Dedifferentiated amniotic fluid mesenchymal stem cell (primary cell): ENCODE results near the gene GPATCH4.
"Not testable (repeated sequence)": the region's sequence is repeated elsewhere in the genome, so short reads cannot be mapped to it uniquely, and the experiment has no call there.

ENCODE experiments used
- DNase-seq: peaks from one replicate; pipeline ENCODE4 v3.0.0-alpha.2; 2016; ENCODE audit errors: extremely low spot score

The GPATCH4 gene

GRCh38 chr1:156574039-156574633 is 27.1 kb downstream of the GPATCH4 start:
- no peak for DNase-seq

DNA sequence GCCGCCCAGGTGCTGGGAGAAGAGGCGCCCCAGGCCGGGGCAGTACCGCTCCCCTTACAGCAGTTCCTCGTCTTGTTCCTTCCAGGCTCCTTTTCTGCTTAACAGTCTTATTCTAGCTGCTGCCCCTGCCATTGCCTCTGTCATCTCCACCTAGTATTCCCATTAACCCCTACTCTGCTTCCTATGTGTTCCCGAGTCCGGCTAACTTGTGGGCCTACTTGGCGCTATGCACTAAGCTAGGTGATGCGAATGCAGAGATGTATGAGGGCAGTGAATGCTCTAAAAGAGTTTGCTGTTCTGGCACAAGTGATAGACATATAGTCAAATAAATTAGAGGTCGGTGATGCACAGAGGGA is 28.6 kb downstream of the GPATCH4 start:
- DNase-seq = no peak

GRCh38 chr1:156571919-156572662 is 29.2 kb downstream of the GPATCH4 start, which contains the start of gene IQGAP3:
TSS of gene IQGAP3 (minus strand) at chr1:156572565. CDS start at chr1:156572529, 36 bp downstream.
- peak; percentile 68 for DNase-seq

DNA sequence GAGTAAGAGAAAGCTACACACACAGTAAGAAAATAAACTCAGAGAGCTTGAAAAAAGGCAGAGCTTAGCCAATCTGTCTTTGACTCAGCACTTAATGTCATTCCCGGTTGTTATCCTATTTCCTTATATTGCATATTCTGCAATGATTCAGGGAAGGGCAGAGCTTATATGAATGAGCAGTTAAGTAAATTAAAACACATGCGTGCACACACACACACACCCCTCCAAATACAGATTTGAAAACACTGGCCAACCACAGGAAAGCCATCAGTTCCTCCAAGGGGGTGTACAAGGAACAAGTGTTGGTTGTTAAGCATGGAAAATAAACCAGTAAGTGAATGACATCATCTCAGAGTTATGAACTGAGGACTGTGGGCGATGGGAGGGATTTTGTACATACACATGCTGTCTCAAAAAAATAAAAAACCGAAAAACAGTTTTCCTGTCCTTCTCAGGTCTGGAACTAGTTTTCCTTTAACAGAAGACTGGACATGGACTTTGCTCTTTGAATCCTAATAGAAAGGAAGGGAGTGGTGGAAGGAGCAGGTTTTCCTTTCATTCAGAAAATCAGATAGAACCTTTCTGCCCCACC is 29.9 kb downstream of the GPATCH4 start:
- DNase-seq = peak; percentile 94

- DNase-seq = no peak
Measured at GRCh38 chr1:156566436-156566835, 34.8 kb downstream of the GPATCH4 start.

DNA sequence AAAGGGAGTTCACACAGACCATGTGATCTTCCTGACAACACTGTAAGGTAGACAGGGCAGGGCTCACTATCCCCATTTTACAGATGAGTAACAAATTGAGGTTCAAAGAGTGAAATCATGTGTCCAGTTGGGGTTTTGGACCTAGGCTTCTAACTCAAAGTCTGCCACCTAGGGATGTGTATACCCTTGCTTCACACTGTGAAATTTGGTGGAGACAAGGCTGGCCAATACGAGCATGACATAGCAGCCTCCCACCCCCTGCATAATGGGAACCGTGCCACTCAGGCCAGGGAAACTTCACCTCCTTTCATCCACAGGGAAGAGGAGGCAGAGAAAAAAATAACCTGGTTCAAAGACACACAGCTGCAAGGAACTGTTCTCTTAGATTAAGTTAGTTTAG is 35.8 kb downstream of the GPATCH4 start:
- no peak for DNase-seq

DNA sequence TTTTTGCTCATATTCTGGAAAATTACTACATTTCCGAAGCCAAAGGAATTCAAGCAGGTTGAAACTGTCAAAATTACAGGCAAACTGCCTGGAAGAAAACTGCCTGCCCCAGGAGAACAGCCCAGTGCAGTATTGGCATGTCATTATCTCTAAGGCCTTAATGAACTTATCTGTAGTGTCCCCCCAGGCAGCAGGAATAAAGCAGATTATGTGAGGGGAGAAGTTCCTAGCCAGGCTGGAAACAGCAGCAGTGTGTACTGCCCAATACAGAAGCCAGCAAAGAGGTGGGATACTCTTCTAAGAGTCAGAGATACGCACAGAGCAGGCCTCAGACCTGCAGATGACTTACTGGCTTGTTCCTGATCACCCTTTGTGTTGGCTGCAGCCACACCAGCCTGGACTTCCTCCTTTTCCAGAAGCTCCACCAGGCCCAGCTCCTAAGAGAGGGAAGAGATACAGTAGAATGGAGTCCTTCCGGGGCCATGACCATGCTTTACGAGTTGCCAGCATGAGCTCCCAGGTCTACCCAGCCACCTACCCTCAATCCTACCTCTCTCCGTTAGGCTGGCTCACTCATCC is 40.6 kb downstream of the GPATCH4 start:
- no peak for DNase-seq

- no peak for DNase-seq
Measured at GRCh38 chr1:156559797-156560385, 41.4 kb downstream of the GPATCH4 start.

DNA sequence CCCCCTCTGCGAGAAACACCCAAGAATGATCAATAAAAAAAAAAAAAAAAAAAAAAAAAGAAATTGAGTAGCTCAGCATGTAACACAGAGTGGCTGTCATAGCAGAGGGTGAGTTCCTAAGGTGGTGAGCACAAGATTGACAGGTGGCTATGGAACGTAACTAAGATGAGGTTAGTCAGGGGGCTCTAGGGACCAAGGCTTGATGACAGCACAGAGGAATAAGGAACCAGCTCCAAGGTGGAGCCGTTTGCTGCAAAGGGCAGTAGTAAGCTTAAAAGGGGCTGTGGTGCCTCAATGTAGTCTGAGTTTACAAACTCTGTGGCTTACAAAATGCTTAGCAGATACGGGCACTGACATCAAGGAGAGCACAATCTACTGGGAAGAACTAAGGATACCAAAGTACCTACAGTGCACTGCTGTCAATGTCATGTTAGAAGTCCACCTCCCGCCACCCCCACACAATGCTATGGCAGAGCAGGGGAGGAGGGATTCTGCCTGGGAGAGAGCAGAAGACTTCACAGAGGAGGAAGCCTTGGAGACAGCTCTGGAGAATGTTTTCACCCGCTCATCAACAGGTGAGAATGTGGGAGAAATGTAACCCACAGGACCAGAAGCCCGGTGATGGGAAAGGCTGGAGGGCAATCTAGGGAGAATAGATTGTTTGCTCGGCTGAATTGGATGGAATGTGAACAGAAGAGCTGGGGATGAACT is 42.0 kb downstream of the GPATCH4 start:
- no peak for DNase-seq

- DNase-seq = no peak
Measured at GRCh38 chr1:156556354-156556753, 44.9 kb downstream of the GPATCH4 start.

- no peak for DNase-seq
Measured at GRCh38 chr1:156555715-156556114, 45.6 kb downstream of the GPATCH4 start.

GRCh38 chr1:156554971-156555370 is 46.3 kb downstream of the GPATCH4 start:
- no peak for DNase-seq

DNA sequence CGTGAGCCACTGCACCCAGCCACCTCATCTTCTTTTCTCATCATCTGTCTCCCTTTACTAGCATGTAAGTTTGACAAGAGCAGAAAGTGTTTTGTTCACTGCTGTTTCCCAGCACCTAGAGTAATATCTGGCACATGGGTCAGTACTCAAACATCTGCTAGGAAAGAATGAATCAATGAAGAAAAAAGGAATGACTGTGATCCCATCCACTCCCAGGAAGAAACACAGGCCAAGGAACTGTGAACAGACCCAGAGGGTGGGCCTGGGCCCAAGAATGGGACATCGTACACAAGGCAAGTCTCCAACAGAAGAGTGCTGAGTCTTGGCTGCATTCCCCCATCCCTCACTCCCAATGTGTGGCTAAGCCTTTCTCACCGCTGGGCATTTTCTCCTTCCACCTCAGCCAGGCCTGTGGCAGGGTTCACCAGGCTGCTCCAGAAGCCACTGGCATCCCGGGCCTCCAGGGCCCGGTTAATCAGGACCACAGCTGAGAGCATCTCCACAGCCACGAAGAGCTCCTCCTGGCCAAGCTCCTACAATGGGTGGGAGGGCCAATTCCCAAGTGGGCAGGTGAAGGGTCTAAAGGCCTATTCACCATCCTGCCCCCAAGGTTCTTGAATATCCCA is 47.3 kb downstream of the GPATCH4 start:
- no peak for DNase-seq

DNA sequence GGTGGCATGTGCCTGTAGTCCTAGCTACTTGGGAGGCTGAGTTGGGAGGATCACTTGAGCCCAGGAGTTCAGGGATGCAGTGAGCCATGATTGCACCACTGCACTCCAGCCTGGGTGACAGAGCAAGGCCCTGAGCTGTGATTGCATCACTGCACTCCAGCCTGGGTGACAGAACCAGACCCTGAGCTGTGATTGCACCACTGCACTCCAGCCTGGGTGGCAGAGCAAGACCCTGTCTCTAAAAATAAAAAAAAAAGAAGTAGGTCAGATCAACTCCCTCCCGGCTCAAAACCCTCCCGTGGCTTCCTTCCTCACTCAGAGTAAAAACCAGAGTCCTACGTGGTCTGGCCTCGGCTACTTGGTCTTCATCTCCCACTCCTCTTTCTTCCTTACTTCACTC is 48.3 kb downstream of the GPATCH4 start:
- not testable (repeated sequence) for DNase-seq

DNA sequence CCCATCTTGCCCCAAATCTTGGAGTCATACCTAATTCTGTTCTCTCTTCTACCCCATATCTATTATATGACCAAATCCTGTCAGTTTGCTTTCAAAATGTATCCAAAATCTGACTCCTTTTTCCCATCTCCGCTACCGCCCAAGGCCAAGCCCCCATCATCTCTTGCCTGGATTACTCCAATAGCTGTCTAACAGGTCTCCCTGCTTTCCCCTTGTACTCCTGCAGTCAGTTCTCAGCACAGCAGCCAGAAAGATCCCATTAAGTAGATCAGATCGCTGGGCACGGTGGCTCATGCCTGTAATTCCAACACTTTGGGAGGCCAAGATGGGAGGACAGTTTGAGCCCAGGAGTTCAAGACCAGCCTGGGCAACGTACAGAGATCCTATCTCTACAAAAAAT is 48.8 kb downstream of the GPATCH4 start:
- DNase-seq = no peak

GRCh38 chr1:156551869-156552268 is 49.4 kb downstream of the GPATCH4 start:
- DNase-seq = no peak

DNA sequence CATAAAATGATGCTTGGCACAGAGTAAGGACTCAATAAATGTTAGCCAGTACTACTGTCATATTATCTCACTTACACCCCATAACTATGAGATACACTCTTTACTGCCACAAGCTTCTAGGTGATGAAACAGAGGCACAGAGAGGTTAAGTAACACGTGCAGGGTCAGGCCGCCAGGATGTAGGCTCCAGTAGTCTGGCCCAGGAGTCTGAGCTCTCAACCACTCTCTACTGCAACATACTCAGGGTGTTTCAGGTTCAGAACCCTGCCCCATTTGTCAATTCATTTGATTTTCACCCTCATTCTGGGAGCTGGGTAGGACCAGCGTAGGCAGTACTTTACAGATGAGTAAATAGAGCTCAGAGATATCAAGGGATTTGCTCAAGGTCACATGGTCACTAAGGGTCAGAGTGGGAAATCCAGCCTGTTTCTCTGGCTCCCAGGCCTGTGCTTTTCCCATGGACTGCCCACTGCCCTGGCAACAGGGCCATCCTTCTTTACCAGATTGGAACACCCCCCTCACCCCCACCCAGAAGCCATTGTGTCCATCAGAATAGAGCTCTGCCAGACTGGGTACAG is 50.1 kb downstream of the GPATCH4 start:
- DNase-seq = no peak

- DNase-seq = no peak
Measured at GRCh38 chr1:156550346-156550745, 50.9 kb downstream of the GPATCH4 start.

DNA sequence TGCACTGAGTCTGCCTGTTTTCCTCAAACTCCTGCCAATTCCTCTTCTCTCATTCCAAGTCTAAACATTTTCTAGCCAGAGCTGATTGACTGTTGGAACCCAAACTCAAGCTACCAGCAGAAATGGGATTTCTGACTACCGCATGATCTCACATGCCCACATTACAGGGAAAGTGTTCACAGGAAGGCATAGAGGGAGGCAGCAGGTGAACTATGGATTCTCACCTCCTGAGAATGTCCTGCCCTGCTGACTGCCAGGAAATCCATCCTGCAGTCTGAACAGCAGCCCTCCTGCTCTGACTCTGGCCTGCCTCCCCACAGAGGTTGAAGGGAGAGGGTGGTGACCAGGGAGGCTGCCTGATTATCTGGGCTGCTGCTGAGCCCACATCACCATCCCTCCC is 51.4 kb downstream of the GPATCH4 start:
- no peak for DNase-seq

DNA sequence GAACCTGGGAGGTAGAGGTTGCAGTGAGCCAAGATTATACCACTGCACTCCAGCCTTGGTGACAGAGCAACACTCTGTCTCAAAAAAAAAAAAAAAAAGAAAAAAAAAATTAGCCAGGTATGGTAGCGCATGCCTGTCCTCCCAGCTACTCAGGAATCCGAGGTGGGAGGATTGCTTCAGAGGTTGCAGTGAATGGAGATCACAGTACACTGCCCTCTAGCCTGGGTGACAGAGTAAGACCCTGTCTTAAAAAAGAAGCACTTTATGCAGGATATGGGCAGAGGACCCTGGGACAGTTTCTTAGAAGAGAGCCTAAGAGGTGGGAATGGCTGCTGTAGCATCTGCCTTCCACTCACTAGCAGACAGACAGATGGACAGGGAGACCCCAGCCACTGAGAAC is 51.9 kb downstream of the GPATCH4 start:
- no peak for DNase-seq

DNA sequence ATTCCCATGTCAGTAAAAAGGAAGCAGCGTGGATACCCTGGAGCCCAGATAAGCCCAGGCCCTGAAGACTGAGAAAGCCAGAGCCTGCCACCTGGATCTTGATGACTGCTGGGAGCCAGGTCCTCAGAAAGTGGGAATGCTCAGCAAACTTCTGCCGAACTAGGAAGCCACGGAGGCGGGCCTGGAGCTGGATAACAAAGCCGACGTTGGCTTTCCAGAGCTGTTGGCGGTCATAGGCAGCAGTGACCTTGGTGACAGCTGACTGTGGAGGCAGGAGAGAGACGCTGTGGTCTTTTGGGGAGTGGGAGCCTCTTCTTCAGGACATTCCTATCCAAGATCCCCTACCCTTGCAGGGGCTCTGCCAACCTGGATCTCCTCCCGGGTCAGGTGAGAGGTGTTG is 53.3 kb downstream of the GPATCH4 start:
- no peak for DNase-seq
